Amniotic epithelial cell (primary cell): Measurements from ENCODE around the gene SV2B.

ENCODE experiments used
- DNase-seq: peaks from one replicate; pipeline ENCODE4 v3.0.0-alpha.2; 2010; ENCODE audit warnings: low read depth

The SV2B gene

DNA sequence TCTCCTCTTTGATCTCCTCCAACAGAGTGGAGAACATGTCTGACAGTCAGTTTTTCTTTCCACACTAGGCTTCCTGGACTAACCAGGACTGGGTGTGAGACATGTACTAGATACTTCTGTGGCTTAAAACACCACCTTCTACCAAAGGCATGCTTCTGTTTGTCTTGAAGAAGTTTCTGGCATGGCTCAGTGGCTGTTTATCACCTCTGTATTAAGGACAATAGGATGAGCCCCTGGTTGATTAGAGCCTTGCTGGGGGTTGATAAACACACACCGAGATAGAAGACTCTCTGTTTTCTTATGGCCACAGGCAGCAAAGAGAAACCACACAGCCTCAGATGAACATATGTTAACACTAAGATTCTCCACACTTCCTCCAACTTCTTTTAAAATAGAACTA lies 40.5 kb downstream of the SV2B start:
- no peak for DNase-seq

DNA sequence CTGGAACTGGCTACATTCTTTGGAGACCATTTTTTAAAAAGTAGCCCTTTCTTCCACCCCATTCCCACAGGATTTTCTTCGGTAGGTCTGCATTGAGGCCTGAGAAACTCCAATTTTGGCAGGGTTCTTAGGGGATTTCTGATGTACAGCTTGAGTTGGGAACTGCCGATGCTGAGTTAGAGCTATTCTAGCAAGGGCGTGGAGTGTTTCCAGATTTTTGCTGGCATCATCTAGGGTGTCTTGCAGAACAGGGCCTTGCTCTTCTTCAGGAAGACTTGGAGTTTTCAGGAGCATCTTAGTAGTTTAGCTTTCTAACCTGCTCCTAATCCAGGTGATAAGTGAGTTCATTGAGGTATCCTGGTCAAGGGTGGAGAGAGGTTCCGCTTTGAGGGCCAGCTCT lies 41.0 kb downstream of the SV2B start:
- no peak for DNase-seq

DNA sequence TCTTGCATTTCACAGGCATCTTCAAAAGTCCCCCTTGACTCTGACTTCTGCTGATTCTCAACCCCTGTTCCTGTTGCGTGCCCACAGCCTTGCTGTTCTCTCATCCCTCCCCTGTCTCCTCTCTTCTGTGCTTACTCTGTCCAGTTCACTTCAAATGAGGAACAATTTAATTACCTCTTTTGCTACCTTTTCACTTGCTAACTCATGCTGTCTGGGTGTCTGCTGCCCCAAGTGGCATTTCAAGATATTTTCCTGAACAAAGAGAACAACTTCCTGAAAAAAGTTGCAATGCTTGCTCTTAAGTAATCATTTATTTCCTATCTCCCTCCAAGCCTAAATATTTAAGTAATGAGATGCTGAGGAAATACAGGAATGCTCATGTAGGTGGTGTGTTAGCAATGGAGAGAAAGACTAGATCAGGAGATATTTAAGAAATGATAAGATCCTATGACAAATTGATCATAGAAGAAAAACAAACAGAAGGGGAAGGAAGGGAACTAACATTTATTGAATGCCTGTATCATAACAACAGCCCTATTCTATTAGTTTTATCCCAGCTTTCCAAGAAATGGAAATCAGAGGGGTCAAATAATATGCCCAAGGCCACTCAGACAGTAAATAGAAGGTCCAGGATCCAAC lies 42.2 kb downstream of the SV2B start:
- no peak for DNase-seq

DNA sequence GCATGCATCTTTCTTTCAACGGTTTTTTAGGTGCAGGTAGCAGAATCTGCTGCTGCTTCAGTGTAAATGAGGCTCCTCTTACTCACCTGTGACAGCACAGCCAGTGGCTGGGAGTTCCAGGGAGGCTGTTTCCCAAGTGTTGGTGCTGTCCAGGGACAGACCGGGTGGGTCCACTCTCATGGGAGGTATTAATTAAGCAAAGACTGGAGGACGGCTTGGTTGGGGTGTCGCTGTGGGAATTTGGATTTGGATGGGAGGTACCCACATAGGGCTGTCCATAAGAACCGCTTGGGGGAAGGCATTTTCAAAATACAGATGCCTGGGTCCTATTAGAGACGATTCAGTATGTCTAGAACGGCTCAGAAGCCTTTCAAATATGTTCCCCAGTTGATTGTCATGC lies 42.9 kb downstream of the SV2B start:
- DNase-seq: no peak

DNA sequence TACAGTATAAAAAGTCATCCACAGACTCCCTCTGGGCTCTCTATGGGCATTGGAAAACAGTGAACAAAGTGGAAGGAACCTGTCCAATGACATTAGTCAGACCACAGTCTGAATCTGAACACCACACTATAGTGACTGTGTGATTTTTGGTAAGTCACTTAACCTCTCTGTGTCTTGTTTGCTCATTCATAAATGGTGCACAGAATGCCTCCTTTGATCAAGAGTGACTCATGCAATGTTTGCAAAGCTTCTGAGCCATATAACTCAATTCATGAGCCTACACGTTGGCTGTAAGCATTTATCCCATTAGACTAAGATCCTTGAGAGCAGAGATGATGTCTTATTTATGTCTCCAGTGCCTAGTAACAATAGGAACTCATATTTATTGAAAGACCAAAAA lies 46.7 kb downstream of the SV2B start:
- DNase-seq: no peak

DNA sequence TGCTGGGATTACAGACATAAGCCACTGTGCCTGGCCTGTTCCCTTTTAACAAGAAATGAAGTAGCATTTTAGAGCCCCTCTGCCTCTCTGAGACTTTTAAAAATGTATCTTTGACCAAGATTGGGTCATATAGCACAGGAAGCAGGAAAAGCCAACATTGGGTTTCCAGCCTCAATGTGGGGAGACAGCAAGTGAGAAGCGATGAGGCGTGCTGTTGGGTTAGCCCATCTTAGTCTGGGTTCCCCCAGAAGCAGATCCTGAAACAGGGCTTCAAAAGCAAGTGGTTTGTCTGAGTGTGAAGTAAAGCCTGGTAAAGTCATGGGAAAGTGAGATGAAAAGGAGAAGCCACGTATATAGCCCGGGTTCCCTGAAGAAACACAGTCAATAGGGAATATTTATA lies 48.2 kb downstream of the SV2B start:
- DNase-seq: no peak

DNA sequence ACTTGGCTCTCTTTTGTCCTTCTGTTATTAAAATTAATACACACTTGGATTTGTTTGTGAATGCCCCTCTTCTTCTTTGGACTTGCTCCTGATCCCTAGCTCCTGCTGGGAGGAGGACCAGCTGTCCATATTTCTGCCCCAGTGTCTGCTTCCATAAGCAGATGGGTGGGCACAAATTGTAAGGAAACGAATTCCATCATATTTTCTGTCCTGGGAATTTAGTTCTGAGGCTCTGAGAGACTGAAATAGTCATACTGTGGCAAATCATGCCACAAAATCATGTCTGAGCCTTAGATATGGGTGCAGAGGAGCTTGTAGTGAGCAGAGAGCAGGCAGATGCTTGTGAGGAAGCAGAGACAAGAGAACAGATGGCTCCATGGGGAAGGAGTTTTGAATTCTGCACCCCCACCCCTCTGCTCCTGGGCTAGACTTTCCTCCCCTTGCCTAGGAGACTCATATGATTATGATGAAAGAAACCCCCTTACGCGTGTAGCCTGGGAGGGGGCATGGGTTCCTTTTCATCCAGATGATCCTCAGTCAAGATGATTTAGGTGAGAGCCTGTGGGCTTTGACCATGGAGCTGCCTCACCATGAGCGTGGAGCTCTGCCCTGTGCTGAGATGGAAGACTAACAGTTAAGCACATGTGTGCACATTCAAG lies 50.6 kb downstream of the SV2B start:
- no peak for DNase-seq

DNA sequence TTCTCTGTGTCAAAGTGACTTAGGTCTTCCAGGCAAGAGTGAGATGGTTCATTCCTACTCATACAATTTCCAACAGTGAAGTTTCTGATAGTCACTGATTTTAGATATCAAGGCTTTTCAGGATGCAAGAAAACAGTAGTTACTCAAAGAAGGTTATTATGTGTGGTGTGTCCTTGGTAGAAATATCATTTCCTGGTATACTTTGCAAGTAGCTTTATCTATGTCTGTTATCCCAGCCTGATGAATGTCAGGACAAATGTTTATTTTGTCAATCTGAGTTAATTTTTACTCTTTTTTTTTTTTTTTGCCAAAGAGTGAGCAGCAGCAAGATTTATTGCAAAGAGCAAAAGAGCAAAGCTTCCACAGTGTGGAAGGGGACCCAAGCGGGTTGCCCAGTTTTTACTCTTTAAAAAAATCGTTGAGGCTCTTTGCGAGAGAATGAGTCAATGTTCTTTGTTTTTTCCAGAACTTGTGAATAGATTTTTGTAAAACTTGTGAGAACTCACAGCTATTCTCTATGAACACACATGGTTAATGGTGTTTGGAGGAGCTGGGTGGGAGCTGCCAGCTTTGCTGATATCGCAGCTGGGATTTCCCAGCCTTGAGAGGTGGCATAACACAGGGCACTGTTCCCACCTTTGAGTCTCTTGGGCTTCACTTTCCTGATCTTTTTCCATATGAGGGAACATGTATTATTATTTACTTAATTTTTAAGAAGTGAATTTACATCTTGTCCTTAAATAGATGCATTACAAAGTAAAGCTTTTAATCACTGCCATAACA lies 51.9 kb downstream of the SV2B start:
- DNase-seq: no peak

DNA sequence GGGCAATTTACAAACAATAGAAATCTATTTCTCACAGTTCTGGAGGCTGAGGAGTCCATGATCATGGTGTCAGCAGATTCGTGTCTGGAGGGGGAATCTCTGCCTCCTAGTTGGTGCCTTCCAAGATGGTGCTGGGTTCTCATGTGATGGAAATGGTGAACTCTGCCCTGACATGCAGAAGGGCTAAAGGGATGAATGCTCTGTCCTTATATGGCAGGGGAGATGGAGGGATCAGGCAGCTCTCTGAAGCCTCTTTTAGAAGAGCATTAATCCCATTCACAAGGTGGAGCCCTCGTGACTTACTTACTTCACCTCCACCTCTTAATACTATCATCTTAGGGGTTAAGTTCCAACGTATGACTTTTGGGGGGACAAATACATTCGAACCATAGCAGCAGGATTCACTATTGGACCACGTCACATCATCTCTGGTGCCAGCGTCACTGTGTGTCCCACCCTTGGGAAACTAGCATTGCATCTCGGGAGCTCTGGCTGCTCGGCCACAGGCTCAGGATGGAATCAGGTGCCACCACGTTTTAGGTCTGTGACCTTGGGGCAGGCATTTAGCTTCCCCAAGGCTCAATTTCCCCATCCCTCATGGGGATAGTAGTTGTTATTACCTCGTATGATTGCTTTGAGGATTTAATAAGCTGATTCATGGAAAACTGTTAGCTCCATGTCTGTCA lies 53.0 kb downstream of the SV2B start:
- DNase-seq: no peak

DNA sequence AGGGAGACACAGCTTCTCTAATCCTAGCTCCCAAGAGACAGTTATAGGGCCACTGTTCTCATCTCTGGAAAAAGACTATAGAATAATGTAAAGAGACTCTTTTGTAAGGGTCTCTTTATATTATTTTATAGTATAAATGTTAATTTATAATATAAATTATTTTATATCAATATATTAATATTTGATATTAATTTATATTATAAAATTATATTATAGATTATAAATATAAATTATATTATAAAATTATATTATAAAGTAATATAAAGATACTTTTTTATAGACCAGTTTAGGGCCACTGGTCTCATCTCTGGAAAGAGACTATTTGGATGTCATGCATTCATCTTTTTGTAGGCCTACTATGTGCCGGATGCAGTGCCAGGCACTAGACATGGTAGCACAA lies 53.9 kb downstream of the SV2B start:
- no peak for DNase-seq

DNA sequence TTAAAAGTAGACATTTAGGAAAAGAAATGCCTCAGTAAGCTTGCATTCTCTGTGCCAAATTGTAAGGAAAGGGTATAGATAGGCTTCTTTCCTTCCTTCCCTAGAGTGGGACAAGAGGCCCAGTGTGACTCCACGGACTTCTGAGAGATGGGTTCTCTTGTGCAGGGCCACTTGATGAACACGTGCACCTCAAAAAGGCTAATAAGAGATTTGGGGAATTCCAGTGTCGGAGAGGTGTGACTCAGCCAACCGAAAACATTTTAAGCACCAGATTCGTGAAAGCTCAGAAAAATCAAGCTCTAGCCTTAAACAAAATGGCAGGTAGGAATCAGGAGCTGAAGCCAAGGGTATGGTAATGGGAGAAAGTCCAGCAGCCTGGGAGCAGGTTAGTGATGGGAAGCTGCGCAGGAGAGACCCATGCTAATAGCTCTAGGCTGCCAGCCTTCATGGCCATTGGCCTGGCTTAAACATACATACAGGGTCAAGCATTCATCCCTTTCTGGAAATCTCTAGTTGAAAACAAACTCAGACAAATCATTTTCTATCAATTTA lies 56.2 kb downstream of the SV2B start:
- DNase-seq: no peak

DNA sequence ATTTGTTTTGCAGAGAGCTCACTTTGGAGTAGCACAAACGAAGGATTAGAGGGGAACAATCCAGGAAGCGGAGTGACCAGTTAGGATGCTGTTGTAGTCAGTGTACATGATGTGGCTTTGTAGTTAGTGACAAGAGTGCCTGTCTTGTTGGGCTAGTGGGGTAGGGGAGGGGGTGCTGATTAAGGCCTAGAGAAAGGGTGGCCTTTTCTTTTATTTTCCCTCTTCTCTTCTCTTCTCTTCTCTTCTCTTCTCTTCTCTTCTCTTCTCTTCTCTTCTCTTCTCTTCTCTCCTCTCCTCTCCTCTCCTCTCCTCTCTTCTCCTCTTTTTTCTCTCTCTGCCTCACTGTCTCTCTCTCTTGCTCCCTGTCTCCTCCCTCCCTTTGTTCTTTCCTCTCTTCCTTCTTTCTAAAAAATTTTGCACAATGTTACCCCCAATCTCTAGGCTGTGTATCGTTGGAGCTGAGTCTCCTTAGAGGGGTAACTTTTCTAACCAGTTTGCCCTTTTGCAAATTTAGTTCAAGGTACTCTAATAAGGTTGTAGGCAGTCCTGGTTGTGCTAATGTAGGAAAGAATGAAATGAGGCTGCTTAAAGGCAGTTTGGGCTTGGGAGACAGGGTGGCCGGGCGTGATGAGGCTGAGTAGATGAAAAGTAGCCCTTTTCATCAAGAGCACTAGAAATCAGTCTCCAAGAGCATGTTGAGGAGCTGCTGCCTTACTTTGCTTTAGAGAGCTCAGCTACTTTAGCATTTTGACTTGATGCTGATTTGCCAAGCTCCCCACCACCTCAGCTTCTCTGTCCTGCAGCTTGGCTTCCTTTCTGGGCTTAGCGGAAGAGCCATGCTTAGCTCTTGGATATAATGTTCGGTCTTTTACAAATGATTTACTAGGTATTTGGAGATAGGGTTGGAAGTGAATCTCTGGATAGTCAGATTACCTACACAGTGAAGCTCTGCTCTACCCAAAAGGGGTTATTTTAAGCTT lies 58.6 kb downstream of the SV2B start:
- DNase-seq: no peak

DNA sequence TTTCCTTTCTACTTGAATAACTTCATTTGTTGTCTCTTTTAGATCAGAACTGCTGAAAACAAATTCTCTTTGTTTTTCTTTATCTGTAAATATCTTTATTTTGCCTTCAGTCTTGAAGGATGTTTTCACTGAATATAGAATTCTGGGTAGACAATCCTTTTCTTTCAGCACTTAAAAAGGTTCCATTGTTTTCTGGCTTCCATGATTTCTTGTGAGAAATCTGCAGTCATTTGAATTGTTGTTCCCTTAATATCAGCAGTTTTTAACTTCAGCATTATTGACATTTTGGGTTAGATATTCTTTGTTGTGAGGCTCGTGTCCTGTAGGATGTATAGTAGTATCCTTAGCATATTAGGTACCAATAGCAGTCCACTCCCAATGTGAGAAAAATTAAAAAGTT lies 65.8 kb downstream of the SV2B start:
- DNase-seq: peak; percentile 2

DNA sequence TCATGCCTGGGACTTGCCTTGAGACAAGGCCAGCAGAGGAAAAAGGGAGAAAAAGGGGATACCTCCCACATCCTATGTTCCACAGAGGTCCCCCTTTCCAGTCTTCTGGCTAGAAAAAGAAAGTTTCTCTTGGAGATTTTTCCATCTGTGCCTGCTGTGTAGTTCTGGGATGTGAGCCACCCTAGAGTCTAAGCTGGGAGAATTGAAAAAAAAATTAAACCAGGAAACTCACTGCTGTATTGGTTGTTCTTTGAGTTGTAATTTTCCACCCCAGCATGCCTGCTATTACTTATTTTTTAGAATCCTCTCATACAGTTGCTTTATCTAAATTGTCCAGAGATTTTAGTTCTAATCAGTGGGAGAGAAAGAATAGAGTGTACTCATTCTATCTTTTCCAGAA lies 68.4 kb downstream of the SV2B start:
- no peak for DNase-seq

DNA sequence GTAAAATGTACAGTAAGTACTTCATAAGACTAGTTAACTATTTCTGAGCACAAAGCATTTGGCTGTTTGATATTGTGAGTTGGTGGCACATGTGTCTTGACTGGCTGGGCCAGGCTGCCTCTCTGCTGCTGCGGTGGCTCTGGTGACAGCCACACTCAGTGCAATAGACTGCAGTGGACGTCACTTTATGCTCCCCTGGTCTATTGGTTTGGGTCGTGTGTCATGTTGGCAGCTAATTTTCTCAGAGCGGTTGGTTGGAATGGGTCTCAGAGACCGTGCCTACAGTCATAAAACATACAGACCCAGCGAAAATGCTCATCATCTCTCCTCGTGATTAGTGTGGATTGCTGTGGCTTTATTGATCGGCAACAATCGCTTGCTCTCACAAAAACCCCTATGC lies 71.3 kb downstream of the SV2B start:
- DNase-seq: no peak

DNA sequence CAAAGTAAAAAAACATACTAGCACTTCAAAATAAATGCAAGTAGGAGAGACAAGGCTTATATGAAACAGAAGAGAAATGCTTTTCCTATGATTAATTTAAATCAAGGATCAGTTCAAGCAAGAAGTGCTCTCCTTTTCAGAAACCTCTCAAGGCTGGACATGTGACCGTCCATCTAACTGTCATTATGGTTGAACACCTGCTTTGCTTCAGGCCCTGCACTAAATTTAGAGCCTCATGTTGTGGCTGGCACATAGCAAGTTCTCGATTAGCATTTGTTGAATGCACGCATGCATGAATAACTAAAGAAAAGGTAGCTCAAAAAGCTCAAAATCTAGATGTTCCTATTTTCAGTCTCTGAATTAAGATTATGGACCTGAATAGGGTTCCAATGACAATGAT lies 82.0 kb downstream of the SV2B start:
- DNase-seq: no peak

DNA sequence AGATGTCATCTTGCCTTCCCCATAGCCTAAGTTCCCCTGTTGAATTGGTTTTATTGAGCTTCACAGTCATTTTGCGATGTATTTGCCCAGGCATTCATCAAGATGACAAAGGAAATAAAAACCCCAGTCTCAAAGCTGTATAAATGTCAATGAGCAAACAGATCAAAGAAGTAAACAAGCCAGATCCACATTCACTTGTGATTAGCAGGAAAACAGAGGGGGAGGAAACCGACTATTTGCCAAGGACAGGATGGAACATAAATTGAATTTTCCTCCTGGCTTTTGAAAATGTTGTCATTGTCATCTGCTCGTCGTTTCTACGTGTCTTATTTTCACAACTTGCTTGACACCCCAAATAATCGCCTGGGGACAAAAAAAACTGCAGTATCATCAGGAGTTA lies 83.5 kb downstream of the SV2B start:
- DNase-seq: no peak

DNA sequence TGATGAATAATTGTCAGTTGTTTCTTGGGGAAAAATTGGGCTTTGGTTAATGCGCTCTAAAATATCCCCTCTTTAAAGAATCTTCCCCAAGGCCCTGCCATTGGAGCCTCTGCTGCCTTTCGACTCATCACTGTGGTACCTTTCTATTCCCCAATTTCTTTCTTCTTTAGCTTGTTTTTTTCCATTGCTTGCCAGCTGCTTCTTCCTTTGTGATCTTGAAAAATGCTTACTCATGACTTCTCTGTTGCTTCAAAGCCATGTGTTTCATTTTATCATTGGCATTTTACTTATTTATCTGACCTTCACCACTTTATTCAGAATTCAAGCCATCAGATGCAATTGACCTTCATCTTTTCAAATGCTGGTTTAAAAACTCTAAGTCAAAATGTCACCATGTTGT lies 84.4 kb downstream of the SV2B start:
- no peak for DNase-seq

DNA sequence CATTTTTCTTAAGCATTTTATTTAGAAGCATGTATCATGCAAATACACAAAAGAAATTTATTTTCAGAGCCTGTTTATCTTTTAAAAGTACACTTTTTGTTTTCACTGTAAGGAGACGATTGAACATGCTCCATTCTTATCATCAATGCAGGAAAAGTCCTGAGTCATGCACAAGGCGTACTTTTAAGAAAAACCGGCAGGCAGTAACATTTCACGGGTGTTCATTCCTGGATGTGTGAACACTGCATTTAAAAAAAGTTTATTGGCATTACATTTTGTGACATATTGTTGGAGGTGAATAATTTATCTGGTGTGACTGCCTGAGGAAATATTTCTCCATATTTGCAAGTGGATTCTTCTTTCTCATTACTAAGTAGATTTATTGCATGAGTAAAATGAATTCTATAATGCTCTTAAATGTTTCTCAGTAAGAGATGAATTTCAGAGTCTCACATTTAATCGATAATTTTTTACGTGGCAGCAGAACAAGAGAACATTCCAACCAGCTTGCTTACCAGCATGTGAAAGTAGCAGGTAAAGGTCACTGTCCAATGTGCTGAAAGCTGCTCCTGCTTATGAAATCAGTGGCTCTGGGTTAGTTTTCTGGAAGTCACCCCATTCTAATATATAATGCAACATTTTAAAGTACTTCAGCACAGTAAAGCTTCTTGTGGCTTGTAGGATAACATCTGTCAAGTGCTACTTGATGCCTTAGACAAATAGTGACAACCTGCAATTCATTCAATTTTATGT lies 87.0 kb downstream of the SV2B start:
- peak; percentile 1 for DNase-seq

DNA sequence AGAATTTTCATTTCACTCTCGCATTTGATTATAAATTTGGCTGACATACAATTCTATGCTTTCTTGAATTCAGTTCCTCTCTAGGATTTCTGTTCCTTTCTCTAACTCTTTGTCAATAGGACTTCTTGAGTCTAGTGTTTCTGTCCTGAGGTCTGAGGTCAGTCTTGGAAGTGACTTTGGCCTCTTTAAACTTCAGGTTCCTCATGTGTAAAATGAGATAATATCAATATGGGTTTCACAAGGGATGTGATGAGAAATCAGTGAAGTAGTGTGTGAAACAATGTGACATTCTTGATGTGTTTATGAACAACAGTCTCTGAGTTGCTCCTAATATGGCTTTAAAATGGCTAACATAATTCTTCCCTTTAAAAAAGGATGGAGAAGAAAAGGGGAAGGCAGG lies 92.2 kb downstream of the SV2B start:
- no peak for DNase-seq
